Right lobe of liver (tissue), 6 donors: ENCODE results near the gene PGA3. TPM values are rescaled to one million over a fixed set of nuclear protein-coding genes. Genes with fewer than 3 reads are reported as not detected.
"Not testable (repeated sequence)": the region's sequence is repeated elsewhere in the genome, so short reads cannot be mapped to it uniquely, and the experiment has no call there.

Experiments used
- ATAC-seq, 4 donors: fragments of 200-7000 bp; cut with Tn5 transposase; one replicate each; pipeline ENCODE4 v1.9.1; 2020; ENCODE audit warnings: mild to moderate bottlenecking in 4 of 4, moderate library complexity in 4 of 4
- DNase-seq, 3 donors: peaks; one replicate each; pipeline ENCODE4 v3.0.0-alpha.2; 2020
- H3K27ac ChIP-seq, 3 donors: fragments of 200-600 bp; one replicate each; pipeline ENCODE4 v1.8.0; 2022
- H3K27me3 ChIP-seq, 2 donors: fragments of 200-600 bp; one replicate each; pipeline ENCODE4 v1.8.0; 2022
- H3K36me3 ChIP-seq, 4 donors: fragments of 200-600 bp; sonication (generic) in 1 of 4; one replicate each; pipeline versions ENCODE4 v1.5.1 to v1.8.0; 2017 to 2022; ENCODE audit warnings: control low read depth in 1 of 4
- H3K4me1 ChIP-seq, 4 donors: fragments of 200-600 bp; sonication (generic) in 1 of 4; one replicate each; pipeline versions ENCODE4 v1.5.1 to v1.8.0; 2017 to 2022; ENCODE audit warnings: control low read depth in 1 of 4
- H3K4me3 ChIP-seq, 3 donors: fragments of 200-600 bp; one replicate each; pipeline ENCODE4 v1.8.0; 2022
- H3K9me3 ChIP-seq, 4 donors: fragments of 200-600 bp; sonication (generic) in 1 of 4; one replicate each; pipeline versions ENCODE4 v1.5.1 to v1.8.0; 2017 to 2022; ENCODE audit warnings: control low read depth in 1 of 4
- POLR2A ChIP-seq: fragments of 450-650 bp; IDR thresholded peaks from one replicate; pipeline ENCODE4 v1.6.1; 2017; ENCODE audit warnings: antibody characterized with exemption, mild to moderate bottlenecking
- WGBS: methylation state at CpG from one replicate; pipeline ENCODE4 v1.1.6; 2018; ENCODE audit warnings: low coverage, low lambda C conversion rate; ENCODE audit not compliant: insufficient coverage; ENCODE audit errors: missing lambda C conversion rate; 5-methylcytosine and 5-hydroxymethylcytosine counted together
- intact Hi-C, 2 donors: fragments of 100-400 bp; cut with DNase I; formaldehyde crosslinking; loops; one replicate each; pipeline versions ENCODE4 v1.11.2 to v1.14.1; 2022
- total RNA-seq, 6 experiments: library from RNA; depleted of rRNA in 2 of 6; stranded (reverse); fragments of >200 nt in 2 of 6; fragmentation: NEBNext Ultra II Directional in 3 of 6; extraction: Animal tissue kit (Norgen Biotek cat#: 25700) in 3 of 6; gene quantifications; one replicate each; pipeline versions ENCODE4 v1.1.0 to v1.2.4, GENCODE V29; 2016 to 2023
- TF ChIP-seq, protein P1 (sequence below), 4 donors: fragments of 200-600 bp in 3 of 4; fragments of 450-650 bp in 1 of 4; IDR thresholded peaks; one replicate each; pipeline versions ENCODE4 v1.5.1 to v1.8.0; 2016 to 2022; ENCODE audit warnings: antibody characterized with exemption in 4 of 4, mild to moderate bottlenecking in 2 of 4
- donor health status: DM: no; HTN: yes; CAD: no.
- donor health status: DM: no; HTN: no; CAD: no.
- donor health status: DM: no; HTN: no; CAD: no.
- donor health status: DM: no; HTN: yes; CAD: no.
- donor health status: DM: no; HTN: yes; CAD: no.

PGA3 gene
- total RNA-seq, 6 experiments from 2014 or later: 0.15 to 0.55 (median 0.23) TPM; not detected in 3

DNA sequence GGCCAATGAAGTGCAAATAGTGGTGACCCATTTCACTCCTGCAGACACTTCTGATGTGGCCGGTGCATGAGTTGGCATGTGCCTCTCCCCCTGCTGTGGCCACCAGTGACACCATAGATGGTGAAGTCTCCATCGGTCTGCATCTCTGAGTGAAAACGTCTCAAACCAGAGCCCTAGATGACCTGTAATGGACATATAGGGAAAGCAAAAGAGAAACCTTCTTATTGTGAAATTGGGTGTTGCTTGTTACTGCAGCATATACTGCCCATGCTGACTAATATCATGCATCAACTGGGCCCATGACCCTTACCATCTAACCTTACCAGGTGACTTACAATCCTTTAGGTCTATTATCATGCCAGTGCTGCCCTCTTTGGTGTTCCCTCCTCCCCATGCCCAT is 30.4 kb upstream of the PGA3 start:
- no peaks in the 10 kb centered on the region for H3K36me3 ChIP-seq
- TF ChIP-seq, protein P1, sequence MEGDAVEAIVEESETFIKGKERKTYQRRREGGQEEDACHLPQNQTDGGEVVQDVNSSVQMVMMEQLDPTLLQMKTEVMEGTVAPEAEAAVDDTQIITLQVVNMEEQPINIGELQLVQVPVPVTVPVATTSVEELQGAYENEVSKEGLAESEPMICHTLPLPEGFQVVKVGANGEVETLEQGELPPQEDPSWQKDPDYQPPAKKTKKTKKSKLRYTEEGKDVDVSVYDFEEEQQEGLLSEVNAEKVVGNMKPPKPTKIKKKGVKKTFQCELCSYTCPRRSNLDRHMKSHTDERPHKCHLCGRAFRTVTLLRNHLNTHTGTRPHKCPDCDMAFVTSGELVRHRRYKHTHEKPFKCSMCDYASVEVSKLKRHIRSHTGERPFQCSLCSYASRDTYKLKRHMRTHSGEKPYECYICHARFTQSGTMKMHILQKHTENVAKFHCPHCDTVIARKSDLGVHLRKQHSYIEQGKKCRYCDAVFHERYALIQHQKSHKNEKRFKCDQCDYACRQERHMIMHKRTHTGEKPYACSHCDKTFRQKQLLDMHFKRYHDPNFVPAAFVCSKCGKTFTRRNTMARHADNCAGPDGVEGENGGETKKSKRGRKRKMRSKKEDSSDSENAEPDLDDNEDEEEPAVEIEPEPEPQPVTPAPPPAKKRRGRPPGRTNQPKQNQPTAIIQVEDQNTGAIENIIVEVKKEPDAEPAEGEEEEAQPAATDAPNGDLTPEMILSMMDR (IDR thresholded peaks at IDR 0.05): no peak
- TF ChIP-seq POLR2A: no peak
- H3K4me3 ChIP-seq: no peak overlapping the region
- H3K4me1 ChIP-seq: no peaks in the 10 kb centered on the region
- DNase-seq (no peak), ATAC-seq (no peak)
- intact Hi-C loops: no loop called here
- no peaks in the 10 kb centered on the region for H3K9me3 ChIP-seq
- 81% methylated on average over 3 of the region's 3 CpGs for WGBS
- no peaks in the 10 kb centered on the region for H3K27me3 ChIP-seq
- H3K27ac ChIP-seq: no peak overlapping the region

DNA sequence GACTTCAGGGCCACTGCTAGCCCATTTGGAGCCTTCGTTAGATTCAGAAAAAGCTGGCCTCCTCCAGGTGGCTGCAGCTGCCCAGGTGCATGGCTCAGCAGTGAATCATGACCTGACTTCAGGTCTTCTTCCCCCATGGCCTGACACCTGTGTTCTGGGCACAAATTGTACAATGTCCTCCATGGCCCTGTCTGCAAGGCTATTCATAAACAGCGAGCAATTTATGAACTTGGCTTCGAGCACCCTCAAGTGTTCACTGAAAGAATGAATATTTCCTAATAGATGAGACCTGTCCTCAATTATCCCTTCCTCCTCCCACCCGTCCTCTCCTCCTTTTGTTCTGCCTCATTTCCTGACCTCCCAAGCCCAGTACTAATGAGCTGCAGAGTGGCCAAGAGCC is 29.9 kb upstream of the PGA3 start:
- DNase-seq (no peak), ATAC-seq (no peak)
- intact Hi-C loops: no loop called here
- Histone ChIP-seq H3K9me3 (no peaks in the 10 kb centered on the region), H3K4me3 (no peak overlapping the region), H3K27me3 (no peaks in the 10 kb centered on the region), H3K36me3 (no peaks in the 10 kb centered on the region), H3K4me1 (no peaks in the 10 kb centered on the region), H3K27ac (no peak overlapping the region)
- WGBS: 40% methylated on average over 3 of the region's 4 CpGs
- TF ChIP-seq POLR2A: no peak
- TF ChIP-seq, protein P1 (IDR thresholded peaks at IDR 0.05): no peak

DNA sequence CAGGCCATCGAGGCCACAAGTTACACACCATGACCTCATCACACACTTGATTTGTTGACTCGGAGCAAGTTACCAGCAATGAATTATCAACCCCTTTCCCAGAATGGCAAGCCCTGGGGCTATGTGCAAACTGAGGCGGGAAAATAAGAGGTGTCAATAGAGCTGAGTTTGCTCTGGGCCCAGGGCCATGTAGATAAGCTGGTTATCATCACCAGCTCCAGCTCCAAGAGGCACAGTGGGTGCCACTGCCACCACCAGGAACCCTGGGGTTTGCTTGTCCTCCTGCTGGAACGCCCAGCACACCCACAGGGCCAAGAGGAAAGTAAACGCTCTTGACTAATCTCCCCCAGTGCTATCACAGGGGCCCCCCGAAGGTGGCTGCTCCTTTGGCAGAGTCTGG is 29.0 kb upstream of the PGA3 start:
- no peak overlapping the region for H3K27ac ChIP-seq
- no peaks in the 10 kb centered on the region for H3K4me1 ChIP-seq
- TF ChIP-seq, protein P1 (IDR thresholded peaks at IDR 0.05): no peak
- no peak for TF ChIP-seq POLR2A
- ATAC-seq (no peak), DNase-seq (no peak)
- H3K9me3 ChIP-seq: no peaks in the 10 kb centered on the region
- intact Hi-C loops: no loop called here
- no peaks in the 10 kb centered on the region for H3K27me3 ChIP-seq
- 71% methylated on average over 2 of the region's 6 CpGs for WGBS
- no peaks in the 10 kb centered on the region for H3K36me3 ChIP-seq
- H3K4me3 ChIP-seq: no peak overlapping the region

DNA sequence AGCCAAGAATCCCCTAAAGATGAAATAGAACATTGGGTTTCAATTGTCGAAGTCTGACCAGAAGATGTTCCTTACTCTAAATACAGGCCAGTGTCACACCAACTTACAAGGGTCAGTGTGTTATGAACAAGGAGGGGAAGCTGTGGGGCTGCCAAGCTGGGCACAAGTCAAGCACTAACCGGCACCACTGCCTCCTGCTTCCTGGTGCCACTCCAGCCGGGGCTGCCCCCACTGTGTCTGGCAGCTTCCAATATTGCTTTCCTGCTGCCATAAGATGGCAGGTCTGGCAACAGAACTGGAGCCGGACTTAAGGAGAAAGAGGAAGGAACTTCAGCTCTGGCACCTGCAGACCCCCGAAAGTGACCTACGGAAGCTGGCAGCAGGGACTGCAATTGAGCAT is 28.4 kb upstream of the PGA3 start:
- ATAC-seq: no peak
- 100% methylated on average over 1 of the region's 6 CpGs for WGBS
- Histone ChIP-seq H3K4me1 (no peaks in the 10 kb centered on the region), H3K36me3 (no peaks in the 10 kb centered on the region), H3K27ac (no peak overlapping the region), H3K9me3 (no peaks in the 10 kb centered on the region), H3K4me3 (no peak overlapping the region), H3K27me3 (no peaks in the 10 kb centered on the region)
- intact Hi-C loops: no loop called here
- TF ChIP-seq, protein P1 (IDR thresholded peaks at IDR 0.05): no peak
- TF ChIP-seq POLR2A: no peak
- no peak for DNase-seq

DNA sequence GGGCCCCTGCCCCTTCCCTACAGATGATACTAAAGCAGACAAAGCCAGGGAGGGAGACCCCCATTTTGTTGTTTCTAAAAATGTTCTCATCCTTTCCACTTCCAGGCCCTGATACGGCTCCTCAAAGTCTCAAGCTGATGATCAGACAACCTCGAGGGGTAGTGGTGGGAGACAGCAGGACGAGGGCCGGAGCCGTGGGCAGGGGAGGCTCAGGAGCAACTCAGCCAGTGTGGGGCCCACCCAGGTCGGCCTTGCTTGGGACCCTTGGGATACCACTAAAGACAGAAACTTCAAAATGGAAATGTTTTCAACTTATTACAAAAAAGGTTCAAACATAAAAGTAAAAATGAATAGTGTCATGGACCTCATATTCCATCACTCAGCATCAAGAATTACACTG is 26.9 kb upstream of the PGA3 start:
- WGBS: 55% methylated on average over 6 of the region's 6 CpGs
- DNase-seq (no peak), ATAC-seq (no peak)
- H3K4me3 ChIP-seq: no peak overlapping the region
- no peaks in the 10 kb centered on the region for H3K4me1 ChIP-seq
- intact Hi-C loops: no loop called here
- no peaks in the 10 kb centered on the region for H3K9me3 ChIP-seq
- TF ChIP-seq, protein P1 (IDR thresholded peaks at IDR 0.05): no peak
- no peak for TF ChIP-seq POLR2A
- no peaks in the 10 kb centered on the region for H3K27me3 ChIP-seq
- H3K27ac ChIP-seq: no peak overlapping the region
- no peaks in the 10 kb centered on the region for H3K36me3 ChIP-seq

DNA sequence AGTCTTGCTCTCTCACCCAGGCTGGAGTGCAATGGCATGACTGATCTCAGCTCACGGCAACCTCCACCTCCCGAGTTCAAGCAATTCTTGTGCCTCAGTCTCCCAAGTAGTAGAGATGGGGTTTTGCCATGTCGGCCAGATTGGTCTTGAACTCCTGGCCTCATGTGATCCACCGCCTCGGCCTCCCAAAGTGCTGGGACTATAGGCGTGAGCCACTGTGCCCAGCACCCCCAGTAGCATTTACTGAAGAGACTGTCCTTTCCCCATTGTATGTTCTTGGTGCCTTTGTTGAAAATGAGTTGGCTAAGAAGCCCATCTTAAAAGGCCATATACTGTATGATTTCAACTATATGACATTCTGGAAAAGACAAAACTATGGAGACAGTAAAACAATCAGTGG is 23.1 kb upstream of the PGA3 start:
- H3K9me3 ChIP-seq, H3K4me3 ChIP-seq, ATAC-seq, H3K27me3 ChIP-seq, H3K36me3 ChIP-seq, H3K4me1 ChIP-seq, DNase-seq, H3K27ac ChIP-seq: not testable (repeated sequence)
- intact Hi-C loops: loop anchor here in 1 of 2 donors (10.0 kb wide), 1 partner anchor 355 kb away; no protein-coding TSS in a partner anchor
- WGBS: 96% methylated on average over 6 of the region's 6 CpGs
